ENCODE measurements around the gene HTATIP2.
"Not testable (repeated sequence)": the region's sequence is repeated elsewhere in the genome, so short reads cannot be mapped to it uniquely, and the experiment has no call there.

HTATIP2 gene

DNA sequence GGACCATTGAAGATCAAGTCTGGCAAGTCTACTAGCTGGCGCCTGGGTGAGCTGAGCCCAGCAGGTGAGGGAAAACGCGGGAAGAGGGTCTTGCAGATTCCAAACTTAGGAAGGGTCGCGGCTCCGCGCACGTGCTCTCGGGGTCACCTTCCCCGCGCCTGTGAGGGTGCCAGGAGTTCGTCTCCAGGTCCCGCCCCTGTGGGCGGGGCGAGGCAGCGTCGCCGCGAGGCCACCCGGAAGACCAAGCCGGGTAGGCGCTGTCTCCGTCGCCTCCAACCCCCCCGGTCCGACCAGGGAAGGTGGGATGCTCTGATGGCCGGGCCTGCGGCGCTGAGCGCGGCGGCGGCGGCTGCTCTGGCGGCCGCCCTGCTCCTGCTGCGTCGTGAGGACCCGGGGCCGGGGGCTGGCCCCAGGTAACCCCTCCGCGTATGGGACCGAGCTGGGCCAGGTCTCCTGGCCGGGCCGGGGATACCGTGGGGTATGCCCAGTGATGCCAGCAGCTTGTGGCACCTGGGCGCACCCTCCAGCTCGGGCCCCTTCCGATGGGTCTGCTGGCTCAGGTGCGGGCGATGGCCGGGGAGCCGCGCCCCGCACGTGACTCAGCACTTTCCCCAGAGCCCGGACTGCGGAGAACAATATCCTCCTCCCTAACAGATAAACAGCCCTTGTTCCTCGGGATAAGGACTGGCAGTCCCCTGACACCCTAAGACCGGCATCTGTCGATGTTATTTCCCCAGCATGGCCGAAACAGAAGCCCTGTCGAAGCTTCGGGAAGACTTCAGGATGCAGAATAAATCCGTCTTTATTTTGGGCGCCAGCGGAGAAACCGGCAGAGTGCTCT, at the start of gene HTATIP2:
Gene HTATIP2, plus strand, starts transcription at position 215 of the 841 bp plus-strand sequence. Its CDS starts 524 bp downstream, at position 739.
- DNase-seq: peak; percentile 29 to 49

GRCh38 chr11:20315800-20316199, 47.7 kb upstream of the HTATIP2 start:
- no peak for DNase-seq

- DNase-seq: no peak
Measured at GRCh38 chr11:20321177-20321576, 42.3 kb upstream of the HTATIP2 start.

- no peak for DNase-seq
Measured at GRCh38 chr11:20327377-20327935, 36.1 kb upstream of the HTATIP2 start.

DNA sequence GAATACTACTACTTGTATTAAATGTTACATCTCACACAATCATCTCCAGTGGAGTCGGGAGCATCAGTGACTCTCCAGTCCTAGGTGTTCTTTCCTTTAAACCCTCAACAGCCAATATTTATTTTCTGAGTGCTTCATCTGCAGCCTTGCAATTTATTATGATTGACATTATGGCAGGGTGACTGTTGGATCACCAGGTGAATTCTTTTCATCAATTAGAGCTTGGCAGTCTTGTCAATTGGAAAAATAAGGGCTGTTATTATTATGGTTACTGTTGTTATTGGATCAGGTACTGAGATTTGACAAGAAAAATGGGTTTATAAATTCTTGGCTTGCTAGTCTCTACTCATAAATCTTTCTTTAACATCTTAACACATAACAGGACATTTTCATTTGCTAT, 27.5 kb upstream of the HTATIP2 start:
- no peak for DNase-seq

DNA sequence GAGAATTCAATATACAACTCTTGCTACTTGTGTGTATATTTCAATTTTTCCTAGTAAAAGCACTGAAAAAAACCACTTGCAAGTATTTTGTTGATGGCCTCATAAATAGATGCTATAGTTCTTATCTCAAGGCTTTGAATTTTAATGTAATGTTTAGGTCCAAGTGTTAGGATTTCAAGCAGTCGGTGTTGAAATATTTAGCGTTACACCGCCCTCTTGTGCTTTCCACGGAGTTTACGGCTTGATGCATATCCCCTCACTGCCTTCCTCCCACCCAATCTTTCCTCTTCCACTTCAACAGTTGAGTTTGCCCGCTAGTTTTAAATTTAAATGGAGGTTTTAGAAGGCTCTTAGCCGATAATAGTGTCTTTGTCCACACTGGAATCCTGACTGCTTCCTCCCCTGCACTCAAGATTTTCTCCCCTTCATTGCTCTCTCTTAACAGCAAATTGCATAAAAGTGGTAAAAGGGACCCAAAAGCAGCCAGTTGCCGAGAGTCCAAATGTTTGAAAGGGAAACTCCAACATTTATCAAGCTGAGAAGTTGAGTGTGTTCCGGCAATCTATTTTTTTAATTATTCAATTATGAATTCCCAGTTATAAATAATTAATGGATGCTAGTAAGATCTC, 25.9 kb upstream of the HTATIP2 start:
- DNase-seq: peak in 1 of 2 experiments; percentile 25

- no peak for DNase-seq
Measured at GRCh38 chr11:20342347-20343141, 21.0 kb upstream of the HTATIP2 start.

DNA sequence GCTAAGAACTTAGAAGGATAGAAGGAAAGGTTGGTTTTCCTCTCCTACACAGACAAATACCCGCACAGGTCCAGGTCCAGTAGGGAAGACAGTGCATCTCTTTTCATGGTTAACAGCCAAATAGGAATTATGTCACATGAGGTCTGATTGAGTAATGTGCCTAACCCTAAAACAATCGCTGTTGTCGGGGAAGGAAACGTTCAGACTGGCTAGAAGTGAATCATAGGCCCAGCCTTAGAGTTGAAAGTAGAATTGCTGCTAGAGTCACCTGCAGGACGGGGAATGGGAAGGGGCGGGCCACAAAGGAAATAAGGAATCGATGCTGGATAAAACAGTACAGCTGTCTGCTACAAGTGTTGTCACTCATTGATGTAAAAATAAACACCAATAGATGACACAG, 12.4 kb upstream of the HTATIP2 start:
- no peak for DNase-seq

DNA sequence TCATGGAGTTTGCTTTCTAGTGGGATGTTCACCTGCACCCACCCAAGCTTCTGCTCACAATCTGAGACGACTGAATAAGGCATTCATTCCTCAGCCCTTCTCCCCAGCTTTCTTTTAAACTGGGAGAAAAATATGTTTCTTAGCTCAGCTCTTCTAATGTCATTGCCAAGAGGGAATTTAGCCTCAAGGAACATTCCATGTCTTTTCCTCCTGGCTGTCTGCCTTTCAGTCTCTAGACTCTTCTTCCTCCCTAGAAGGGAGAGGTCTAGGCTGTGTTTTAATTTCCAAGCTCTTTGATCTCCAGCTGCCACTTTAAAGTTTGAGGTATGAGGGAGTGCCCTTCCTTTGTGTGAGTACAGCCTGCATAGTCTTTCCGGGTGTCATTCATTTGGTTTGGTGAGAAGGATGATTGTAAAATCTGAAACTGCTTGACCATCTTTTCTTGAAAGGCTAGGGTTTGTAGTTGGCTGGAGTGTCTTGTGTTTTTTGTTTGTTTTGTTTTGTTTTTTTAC, 11.7 kb upstream of the HTATIP2 start:
- no peak for DNase-seq

GRCh38 chr11:20353829-20354434, 9.6 kb upstream of the HTATIP2 start:
- DNase-seq: peak in 1 of 2 experiments; percentile 38

GRCh38 chr11:20355221-20356219, 8.0 kb upstream of the HTATIP2 start:
- DNase-seq: peak in 1 of 2 experiments; percentile 52

- no peak for DNase-seq
Measured at GRCh38 chr11:20357150-20357549, 6.4 kb upstream of the HTATIP2 start.

- DNase-seq: peak in 1 of 2 experiments; percentile 10
Measured at GRCh38 chr11:20360650-20361049, 2.9 kb upstream of the HTATIP2 start.

DNA sequence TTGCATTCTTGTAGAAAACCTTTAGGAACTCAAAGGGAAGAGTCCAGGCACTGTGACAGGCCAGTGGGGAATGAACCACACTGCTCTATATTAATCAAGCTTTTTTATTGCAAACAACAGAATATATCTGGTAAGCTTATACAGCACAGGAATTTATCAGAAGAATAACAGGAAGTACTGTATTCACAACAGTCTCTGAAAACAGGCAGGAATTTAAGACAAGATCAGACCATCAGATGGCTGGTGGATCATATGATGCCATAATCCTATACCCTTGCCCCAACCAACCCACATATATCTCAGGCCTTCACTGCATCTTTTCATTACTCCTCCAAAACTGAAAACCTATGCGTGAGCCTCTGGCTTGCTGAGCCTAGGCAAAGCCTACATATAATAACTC, 1.0 kb upstream of the HTATIP2 start:
- no peak for DNase-seq

GRCh38 chr11:20363149-20363499, 390 bp upstream of the HTATIP2 start:
- no peak for DNase-seq

GRCh38 chr11:20364341-20364792, 853 bp downstream of the HTATIP2 start:
- peak in 1 of 2 experiments; percentile 49 for DNase-seq

GRCh38 chr11:20365465-20365864, 2.0 kb downstream of the HTATIP2 start:
- not testable (repeated sequence) for DNase-seq

DNA sequence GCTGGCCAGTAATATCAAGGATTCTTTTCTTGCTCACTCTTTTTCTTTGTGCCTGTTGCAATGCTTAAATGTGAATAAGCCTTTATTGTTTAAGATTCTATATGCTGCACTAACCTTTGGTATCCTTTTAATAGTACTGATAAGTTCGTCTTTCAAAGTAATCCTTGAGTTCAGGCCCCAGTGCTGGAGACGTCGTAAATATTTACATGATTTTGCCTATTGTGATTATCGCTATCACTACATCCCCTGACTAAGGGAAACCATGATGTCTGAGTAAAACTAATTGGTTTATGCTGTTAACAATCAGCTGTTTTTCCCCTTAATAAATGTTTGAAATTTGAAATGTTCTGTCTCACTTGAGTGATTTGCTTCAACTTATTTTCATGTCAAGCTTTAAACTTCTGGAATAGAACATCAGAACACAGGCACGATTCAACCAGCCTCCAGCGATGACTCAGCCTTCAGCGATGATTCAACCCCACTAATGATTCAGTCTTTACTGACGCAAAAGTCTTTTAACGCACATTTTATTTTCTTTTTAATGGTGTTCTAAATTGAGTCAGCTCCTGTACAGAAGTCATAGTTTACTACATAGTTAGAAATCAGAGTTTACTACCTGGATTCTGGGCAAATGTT, 3.9 kb downstream of the HTATIP2 start:
- DNase-seq: peak; percentile 39 to 82

DNA sequence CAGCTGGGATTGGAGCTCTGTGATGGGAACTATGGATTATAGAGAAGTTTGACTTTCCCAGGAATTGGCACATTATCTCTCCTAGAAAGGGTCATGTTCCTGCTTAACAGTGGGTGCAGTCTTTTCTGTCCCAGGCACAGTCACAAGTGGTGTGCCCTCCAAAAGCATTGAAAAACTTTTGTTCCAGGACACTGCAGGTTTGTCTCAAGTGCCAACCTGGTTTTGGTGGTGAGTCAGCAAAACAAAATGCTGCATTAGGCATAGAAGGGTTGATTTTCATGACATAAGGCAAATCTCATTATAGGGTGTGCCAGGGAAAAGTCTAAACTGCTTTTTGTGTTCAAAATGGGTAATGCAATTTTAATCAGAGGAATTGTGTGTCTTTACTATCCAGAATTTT, 4.9 kb downstream of the HTATIP2 start:
- DNase-seq: no peak

GRCh38 chr11:20369826-20370225, 6.3 kb downstream of the HTATIP2 start:
- no peak for DNase-seq
